ENCODE data around the gene ROPN1L. TPM values are rescaled to one million over a fixed set of nuclear protein-coding genes. Genes with fewer than 3 reads are reported as not detected.

The ROPN1L gene
- total and polyA plus RNA-seq, 10 of the 15 experiments (the other 5 are each of a cell fraction or from before 2014, with no cell fraction given) = 0.07 to 0.38 (median 0.22) TPM; not detected in 6

GRCh38 chr5:10416868-10417267 is 24.8 kb upstream of the ROPN1L start:
- CTCF ChIA-PET = interaction anchor here (0.9 to 1.4 kb wide), 2 partner anchors 133 to 211 kb away, joined by 3 read pairs; no protein-coding TSS in a partner anchor

GRCh38 chr5:10418654-10419345 is 22.9 kb upstream of the ROPN1L start:
- H2AFZ ChIP-seq (ENCODE audit: control insufficient read depth, low read depth, low read length) = no peak overlapping the region
- intact Hi-C loops (cut with micrococcal nuclease; ENCODE audit: unreplicated experiment) = no loop called here
- ChIA-PET CTCF (interaction anchor here (0.7 to 1.4 kb wide), 5 partner anchors 10 to 135 kb away, joined by 3 to 5 read pairs (median 3); no protein-coding TSS in a partner anchor), RAD21 (ENCODE audit: unreplicated experiment) (interaction anchor here (1.1 kb wide), 1 partner anchor 9 kb away, joined by 3 read pairs; no protein-coding TSS in a partner anchor), SMC1A (ENCODE audit: uncharacterized antibody, unreplicated experiment) (interaction anchor here (0.6 to 2.7 kb wide), 13 partner anchors 10 to 209 kb away, joined by 3 to 10 read pairs (median 4); no protein-coding TSS in a partner anchor), POLR2A (interaction anchor here (0.7 to 1.0 kb wide), 3 partner anchors 44 to 182 kb away, joined by 3 to 4 read pairs (median 4); no protein-coding TSS in a partner anchor)
- peaks cover 12 to 48% of the 10 kb centered on the region in 2 experiments for H3K36me3 ChIP-seq (ENCODE audit: control insufficient read depth in 2 of 2, insufficient read depth in 2 of 2, low read length in 1 of 2)
- no peaks in the 10 kb centered on the region for H3K27me3 ChIP-seq (replicated peaks in 1 of 2; ENCODE audit: control insufficient read depth in 2 of 2, insufficient read depth in 2 of 2, low read length in 1 of 2)
- H3K4me3 ChIP-seq = no peak overlapping the region
- FAIRE-seq (peak; percentile 35), DNase-seq (ENCODE audit: low read depth, low spot score) (no peak), ATAC-seq (peak; percentile 65)
- H3K27ac ChIP-seq (ENCODE audit: control insufficient read depth, insufficient read depth) = peak overlapping the region; percentile 35
- in situ Hi-C loops (cut with MboI) = loop anchor here (5.0 kb wide), 1 partner anchor 141 kb away; no protein-coding TSS in a partner anchor
- H4K20me1 ChIP-seq (ENCODE audit: control insufficient read depth, insufficient read depth) = no peaks in the 10 kb centered on the region
- no peak overlapping the region for H3K9ac ChIP-seq (ENCODE audit: control insufficient read depth, insufficient read depth, low read length)
- H3K79me2 ChIP-seq (ENCODE audit: control insufficient read depth, insufficient read depth, low read length) = no peaks in the 10 kb centered on the region
- TF ChIP-seq ATF2 (IDR thresholded peaks at IDR 0.05; ENCODE audit: low read length) (0 out of 2 replicates have a peak, but pooled peaks have one; percentile 21), HDGF (IDR thresholded peaks at IDR 0.05) (no peak), FOXM1 (IDR thresholded peaks at IDR 0.05; ENCODE audit: low read depth, low read length) (no peak), PML (IDR thresholded peaks at IDR 0.05; ENCODE audit: low read length) (no peak), PKNOX1 (IDR thresholded peaks at IDR 0.05) (peak; percentile 47; the same call in 1 of the 2 replicates), JUNB (IDR thresholded peaks at IDR 0.05) (peak; percentile 57; the same call in 1 of the 2 replicates), NR2F1 (conservative IDR thresholded peaks at IDR 0.05) (no peak), ATF7 (IDR thresholded peaks at IDR 0.05; ENCODE audit: low read depth) (0 out of 2 replicates have a peak, but pooled peaks have one; percentile 26)
- H3K4me1 ChIP-seq (ENCODE audit: control insufficient read depth, insufficient read depth, low read length) = 0 out of 2 replicates have a peak, but pooled peaks cover 3% of the 10 kb centered on the region
- no peaks in the 10 kb centered on the region for H3K9me3 ChIP-seq (replicated peaks; ENCODE audit: control insufficient read depth, insufficient read depth, low read length)
- BruUV-seq (replicated peaks) = no TSS peak
- 37% methylated on average over 4 of the region's 4 CpGs for WGBS (ENCODE audit: insufficient coverage, insufficient replicate concordance, low lambda C conversion rate, missing lambda C conversion rate)
- no peak overlapping the region for H3K4me2 ChIP-seq (ENCODE audit: control insufficient read depth, insufficient read depth)

More at GRCh38 chr5:10416868-10417267, 24.8 kb upstream of the ROPN1L start:
- no peak for TF ChIP-seq NFXL1 (IDR thresholded peaks at IDR 0.05; ENCODE audit: borderline replicate concordance)
- Histone ChIP-seq H2AFZ (ENCODE audit: control insufficient read depth, low read depth, low read length) (no peak overlapping the region), H3K27ac (ENCODE audit: control insufficient read depth, insufficient read depth) (no peak overlapping the region), H3K9ac (ENCODE audit: control insufficient read depth, insufficient read depth, low read length) (no peak overlapping the region), H3K36me3 (ENCODE audit: control insufficient read depth in 2 of 2, insufficient read depth in 2 of 2, low read length in 1 of 2) (peaks cover 20 to 57% of the 10 kb centered on the region in 2 experiments), H3K4me2 (ENCODE audit: control insufficient read depth, insufficient read depth) (no peak overlapping the region), H3K9me3 (replicated peaks; ENCODE audit: control insufficient read depth, insufficient read depth, low read length) (no peaks in the 10 kb centered on the region), H3K27me3 (replicated peaks in 1 of 2; ENCODE audit: control insufficient read depth in 2 of 2, insufficient read depth in 2 of 2, low read length in 1 of 2) (no peaks in the 10 kb centered on the region), H3K4me1 (ENCODE audit: control insufficient read depth, insufficient read depth, low read length) (0 out of 2 replicates have a peak, but pooled peaks cover 3% of the 10 kb centered on the region), H4K20me1 (ENCODE audit: control insufficient read depth, insufficient read depth) (no peaks in the 10 kb centered on the region), H3K79me2 (ENCODE audit: control insufficient read depth, insufficient read depth, low read length) (no peaks in the 10 kb centered on the region), H3K4me3 (no peak overlapping the region)
- WGBS (ENCODE audit: insufficient coverage, insufficient replicate concordance, low lambda C conversion rate, missing lambda C conversion rate) = 100% methylated on average over 3 of the region's 3 CpGs
- ATAC-seq (no peak), DNase-seq (ENCODE audit: low read depth, low spot score) (no peak), FAIRE-seq (no peak)
- ChIA-PET POLR2A (no interaction called here), SMC1A (ENCODE audit: uncharacterized antibody, unreplicated experiment) (interaction anchor here (0.6 to 1.6 kb wide), 3 partner anchors 16 to 98 kb away, joined by 3 to 4 read pairs (median 3); no protein-coding TSS in a partner anchor), RAD21 (ENCODE audit: unreplicated experiment) (no interaction called here)
- BruUV-seq (replicated peaks) = no TSS peak
- in situ Hi-C loops (cut with MboI) (loop anchor here (5.0 kb wide), 1 partner anchor 140 kb away; no protein-coding TSS in a partner anchor), intact Hi-C loops (cut with micrococcal nuclease; ENCODE audit: unreplicated experiment) (no loop called here)

Data from GM12878 (cell line).